Esophagus muscularis mucosa (tissue), 4 donors: ENCODE results near the gene DHCR24.

Experiments used
- CTCF ChIP-seq, 3 experiments: fragments of 200-600 bp in 2 of 3; fragments of 450-650 bp in 1 of 3; sonication (generic) in 2 of 3; IDR thresholded peaks; one replicate each; pipeline ENCODE4 v1.5.1; 2017 to 2019; ENCODE audit warnings: antibody characterized with exemption in 3 of 3, mild to moderate bottlenecking in 2 of 3, moderate library complexity in 1 of 3
- EP300 ChIP-seq: sonication (generic); formaldehyde crosslinking; IDR thresholded peaks from one replicate; pipeline ENCODE4 v1.6.1; 2017; ENCODE audit warnings: antibody characterized with exemption
- POLR2A ChIP-seq: fragments of 450-650 bp; IDR thresholded peaks from one replicate; pipeline ENCODE4 v1.6.1; 2017; ENCODE audit warnings: antibody characterized with exemption, moderate library complexity, mild to moderate bottlenecking, low read depth
- POLR2AphosphoS5 ChIP-seq, 2 donors: sonication (generic); formaldehyde crosslinking; IDR thresholded peaks; one replicate each; pipeline ENCODE4 v1.6.1; 2017; ENCODE audit warnings: antibody characterized with exemption in 2 of 2

- TF ChIP-seq CTCF (IDR thresholded peaks at IDR 0.05) (no peak), EP300 (no peak), POLR2AphosphoS5 (IDR thresholded peaks at IDR 0.05) (no peak), POLR2A (no peak)
These were observed 40.0 kb upstream of the DHCR24 start for GRCh38 chr1:54926970-54927369.
